GM06990 (cell line): ENCODE results near the gene APBB3.

Experiments used
- DNase-seq: peaks from one replicate; pipeline ENCODE4 v3.0.0-alpha.2; 2011; ENCODE audit not compliant: insufficient read length; ENCODE audit errors: extremely low read depth
- H3K27me3 ChIP-seq: replicated peaks from 2 replicates; pipeline ENCODE4 v1.6.0; 2011; ENCODE audit warnings: low read length; ENCODE audit not compliant: control insufficient read depth, insufficient read depth
- H3K36me3 ChIP-seq: 2 replicates; pipeline ENCODE4 v1.5.1; 2011; ENCODE audit warnings: low read length; ENCODE audit not compliant: control insufficient read depth, insufficient read depth
- H3K4me3 ChIP-seq: replicated peaks from 2 replicates; pipeline ENCODE4 v1.5.1; 2011; ENCODE audit warnings: low read depth, mild to moderate bottlenecking, control low read depth, low read length
- TF ChIP-seq, protein P1 (sequence below): IDR thresholded peaks from 2 replicates; pipeline ENCODE4 v1.5.1; 2011; ENCODE audit warnings: low read length, control low read depth, mild to moderate bottlenecking, inconsistent platforms; ENCODE audit not compliant: insufficient read depth, poor library complexity, severe bottlenecking

APBB3 gene

GRCh38 chr5:140573683-140574082 lies 9.3 kb upstream of the APBB3 start:
- H3K4me3 ChIP-seq = no peak overlapping the region
- no peaks in the 10 kb centered on the region for H3K27me3 ChIP-seq
- DNase-seq = no peak
- TF ChIP-seq, protein P1, sequence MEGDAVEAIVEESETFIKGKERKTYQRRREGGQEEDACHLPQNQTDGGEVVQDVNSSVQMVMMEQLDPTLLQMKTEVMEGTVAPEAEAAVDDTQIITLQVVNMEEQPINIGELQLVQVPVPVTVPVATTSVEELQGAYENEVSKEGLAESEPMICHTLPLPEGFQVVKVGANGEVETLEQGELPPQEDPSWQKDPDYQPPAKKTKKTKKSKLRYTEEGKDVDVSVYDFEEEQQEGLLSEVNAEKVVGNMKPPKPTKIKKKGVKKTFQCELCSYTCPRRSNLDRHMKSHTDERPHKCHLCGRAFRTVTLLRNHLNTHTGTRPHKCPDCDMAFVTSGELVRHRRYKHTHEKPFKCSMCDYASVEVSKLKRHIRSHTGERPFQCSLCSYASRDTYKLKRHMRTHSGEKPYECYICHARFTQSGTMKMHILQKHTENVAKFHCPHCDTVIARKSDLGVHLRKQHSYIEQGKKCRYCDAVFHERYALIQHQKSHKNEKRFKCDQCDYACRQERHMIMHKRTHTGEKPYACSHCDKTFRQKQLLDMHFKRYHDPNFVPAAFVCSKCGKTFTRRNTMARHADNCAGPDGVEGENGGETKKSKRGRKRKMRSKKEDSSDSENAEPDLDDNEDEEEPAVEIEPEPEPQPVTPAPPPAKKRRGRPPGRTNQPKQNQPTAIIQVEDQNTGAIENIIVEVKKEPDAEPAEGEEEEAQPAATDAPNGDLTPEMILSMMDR = no peak
- H3K36me3 ChIP-seq = no peaks in the 10 kb centered on the region; the same call in 1 of the 2 replicates

- H3K36me3 ChIP-seq = peaks cover 17% of the 10 kb centered on the region
- no peak for DNase-seq
- TF ChIP-seq, protein P1 = no peak
- no peak overlapping the region for H3K4me3 ChIP-seq
- no peaks in the 10 kb centered on the region for H3K27me3 ChIP-seq
Observed at GRCh38 chr5:140571105-140571504, 6.7 kb upstream of the APBB3 start.

DNA sequence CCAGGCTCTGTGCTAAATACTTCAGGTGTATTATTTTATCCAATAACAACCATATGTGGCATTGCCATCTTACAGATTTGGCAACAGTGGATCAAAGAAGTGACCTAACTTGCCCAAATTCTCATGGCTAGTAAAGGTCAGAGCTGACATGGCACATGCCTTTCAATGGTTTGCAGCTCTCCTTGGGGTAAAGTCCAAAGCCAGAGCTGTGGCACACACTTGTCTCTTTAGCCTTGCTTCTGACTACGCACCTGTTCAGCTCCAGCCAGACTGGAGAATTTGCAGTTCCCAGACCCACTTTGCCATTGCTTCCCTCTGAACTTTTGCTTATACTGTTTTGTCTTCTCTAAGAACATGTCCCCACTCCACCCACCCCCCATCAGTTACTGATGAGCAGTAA lies 6.1 kb upstream of the APBB3 start:
- peaks cover 17% of the 10 kb centered on the region for H3K36me3 ChIP-seq
- no peaks in the 10 kb centered on the region for H3K27me3 ChIP-seq
- TF ChIP-seq, protein P1 = no peak
- DNase-seq = no peak
- H3K4me3 ChIP-seq = no peak overlapping the region

DNA sequence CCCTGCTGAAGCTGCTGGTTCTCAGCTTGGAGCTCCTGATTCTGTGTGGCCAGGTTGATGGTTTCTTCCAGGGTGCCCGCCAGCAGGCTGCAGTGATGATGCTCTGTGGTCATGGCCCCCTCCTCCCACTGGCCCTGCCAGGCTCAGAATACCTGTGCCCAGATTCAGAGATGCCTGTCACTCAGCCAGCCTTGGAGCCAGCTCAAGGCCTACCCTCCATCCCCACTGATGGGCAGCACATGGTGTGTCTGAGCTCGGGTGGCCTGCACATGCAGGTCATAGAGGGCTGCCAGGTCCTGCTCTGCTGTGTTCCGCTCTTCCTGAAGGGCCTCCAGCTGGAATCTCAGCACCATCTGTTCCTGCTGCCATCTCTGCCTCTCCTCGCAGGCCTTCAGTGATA lies 5.7 kb upstream of the APBB3 start:
- DNase-seq = no peak
- no peak overlapping the region for H3K4me3 ChIP-seq
- H3K27me3 ChIP-seq = no peaks in the 10 kb centered on the region
- H3K36me3 ChIP-seq = peaks cover 17% of the 10 kb centered on the region
- TF ChIP-seq, protein P1 = no peak

- DNase-seq = no peak
- Histone ChIP-seq H3K27me3 (no peaks in the 10 kb centered on the region), H3K36me3 (peaks cover 17% of the 10 kb centered on the region), H3K4me3 (no peak overlapping the region)
- TF ChIP-seq, protein P1 = no peak
Observed at GRCh38 chr5:140569197-140569596, 4.8 kb upstream of the APBB3 start.

- Histone ChIP-seq H3K4me3 (no peak overlapping the region), H3K36me3 (peaks cover 17% of the 10 kb centered on the region), H3K27me3 (no peaks in the 10 kb centered on the region)
- TF ChIP-seq, protein P1 = no peak
- no peak for DNase-seq
Observed at GRCh38 chr5:140568443-140569063, 4.2 kb upstream of the APBB3 start.
